ENCODE results near the gene YPEL1.
A peak's percentile ranks its signal among the peaks of the same experiment; 100 is the strongest.

Gene YPEL1

GRCh38 chr22:21665047-21665851, 70.3 kb downstream of the YPEL1 start:
- H3K27ac Mint-ChIP-seq = peak overlapping the region in 2 of 3 experiments; percentile 87 to 95
- H3K9me3 Mint-ChIP-seq = no peaks in the 10 kb centered on the region
- peaks cover 3% of the 10 kb centered on the region for H3K36me3 Mint-ChIP-seq (ENCODE audit: low read depth)
- H3K27me3 Mint-ChIP-seq (ENCODE audit: low read depth) = peaks cover 4% of the 10 kb centered on the region
- peak overlapping the region; percentile 95 to 96 (median 95) for H3K4me3 Mint-ChIP-seq
- TF ChIP-seq CTCF (IDR thresholded peaks at IDR 0.05; ENCODE audit: unreplicated experiment in 3 of 3) = no peak
- H3K4me1 Mint-ChIP-seq = peaks cover 14% of the 10 kb centered on the region

GRCh38 chr22:21663738-21664137, 71.9 kb downstream of the YPEL1 start:
- Mint-ChIP-seq H3K4me3 (peak overlapping the region; percentile 42 to 78 (median 74)), H3K9me3 (no peaks in the 10 kb centered on the region), H3K4me1 (peaks cover 14% of the 10 kb centered on the region), H3K27ac (no peak overlapping the region), H3K27me3 (ENCODE audit: low read depth) (peaks cover 10% of the 10 kb centered on the region), H3K36me3 (ENCODE audit: low read depth) (no peaks in the 10 kb centered on the region)
- no peak for TF ChIP-seq CTCF (IDR thresholded peaks at IDR 0.05; ENCODE audit: unreplicated experiment in 3 of 3)

GRCh38 chr22:21661991-21662390, 73.6 kb downstream of the YPEL1 start:
- no peaks in the 10 kb centered on the region for H3K9me3 Mint-ChIP-seq
- no peaks in the 10 kb centered on the region for H3K36me3 Mint-ChIP-seq (ENCODE audit: low read depth)
- peaks cover 15% of the 10 kb centered on the region for H3K27me3 Mint-ChIP-seq (ENCODE audit: low read depth)
- H3K27ac Mint-ChIP-seq = no peak overlapping the region
- TF ChIP-seq CTCF (IDR thresholded peaks at IDR 0.05; ENCODE audit: unreplicated experiment in 3 of 3) = no peak
- H3K4me1 Mint-ChIP-seq = peaks cover 10% of the 10 kb centered on the region
- peak overlapping the region in 2 of 3 experiments; percentile 52 to 58 for H3K4me3 Mint-ChIP-seq

- no peaks in the 10 kb centered on the region for H3K9me3 Mint-ChIP-seq
- no peak for TF ChIP-seq CTCF (IDR thresholded peaks at IDR 0.05; ENCODE audit: unreplicated experiment in 3 of 3)
- H3K36me3 Mint-ChIP-seq (ENCODE audit: low read depth) = no peaks in the 10 kb centered on the region
- no peak overlapping the region for H3K4me3 Mint-ChIP-seq
- no peak overlapping the region for H3K27ac Mint-ChIP-seq
- H3K27me3 Mint-ChIP-seq (ENCODE audit: low read depth) = peaks cover 22% of the 10 kb centered on the region
- H3K4me1 Mint-ChIP-seq = peaks cover 11% of the 10 kb centered on the region
Observed at GRCh38 chr22:21660904-21661303, 74.7 kb downstream of the YPEL1 start.

GRCh38 chr22:21659864-21660525, 75.6 kb downstream of the YPEL1 start:
- TF ChIP-seq CTCF (IDR thresholded peaks at IDR 0.05; ENCODE audit: unreplicated experiment in 3 of 3) = no peak
- Mint-ChIP-seq H3K36me3 (ENCODE audit: low read depth) (no peaks in the 10 kb centered on the region), H3K9me3 (no peaks in the 10 kb centered on the region), H3K4me1 (peaks cover 11% of the 10 kb centered on the region), H3K27me3 (ENCODE audit: low read depth) (peaks cover 22% of the 10 kb centered on the region), H3K27ac (no peak overlapping the region), H3K4me3 (peak overlapping the region in 2 of 3 experiments; percentile 22 to 42)

All from nephron (organoid).